Epithelial cell of esophagus (primary cell): Measurements from ENCODE around the gene NR2F2.
"Not testable (repeated sequence)": the region's sequence is repeated elsewhere in the genome, so short reads cannot be mapped to it uniquely, and the experiment has no call there.

ENCODE experiments used
- DNase-seq: peaks from one replicate; pipeline ENCODE4 v3.0.0; 2010; ENCODE audit warnings: low read depth
- H3K4me3 ChIP-seq: 2 replicates; pipeline ENCODE4 v1.5.1; 2011; ENCODE audit warnings: mild to moderate bottlenecking, low read length, control low read depth
- CTCF ChIP-seq: IDR thresholded peaks from 2 replicates; pipeline ENCODE4 v1.5.1; 2011; ENCODE audit warnings: low read depth, mild to moderate bottlenecking, low read length, control low read depth, inconsistent platforms; ENCODE audit not compliant: insufficient read depth; ENCODE audit errors: missing control alignments

Gene NR2F2

GRCh38 chr15:96369351-96369750, 38.9 kb downstream of the NR2F2 start:
- H3K4me3 ChIP-seq: no peak overlapping the region
- TF ChIP-seq CTCF: no peak
- DNase-seq: no peak

DNA sequence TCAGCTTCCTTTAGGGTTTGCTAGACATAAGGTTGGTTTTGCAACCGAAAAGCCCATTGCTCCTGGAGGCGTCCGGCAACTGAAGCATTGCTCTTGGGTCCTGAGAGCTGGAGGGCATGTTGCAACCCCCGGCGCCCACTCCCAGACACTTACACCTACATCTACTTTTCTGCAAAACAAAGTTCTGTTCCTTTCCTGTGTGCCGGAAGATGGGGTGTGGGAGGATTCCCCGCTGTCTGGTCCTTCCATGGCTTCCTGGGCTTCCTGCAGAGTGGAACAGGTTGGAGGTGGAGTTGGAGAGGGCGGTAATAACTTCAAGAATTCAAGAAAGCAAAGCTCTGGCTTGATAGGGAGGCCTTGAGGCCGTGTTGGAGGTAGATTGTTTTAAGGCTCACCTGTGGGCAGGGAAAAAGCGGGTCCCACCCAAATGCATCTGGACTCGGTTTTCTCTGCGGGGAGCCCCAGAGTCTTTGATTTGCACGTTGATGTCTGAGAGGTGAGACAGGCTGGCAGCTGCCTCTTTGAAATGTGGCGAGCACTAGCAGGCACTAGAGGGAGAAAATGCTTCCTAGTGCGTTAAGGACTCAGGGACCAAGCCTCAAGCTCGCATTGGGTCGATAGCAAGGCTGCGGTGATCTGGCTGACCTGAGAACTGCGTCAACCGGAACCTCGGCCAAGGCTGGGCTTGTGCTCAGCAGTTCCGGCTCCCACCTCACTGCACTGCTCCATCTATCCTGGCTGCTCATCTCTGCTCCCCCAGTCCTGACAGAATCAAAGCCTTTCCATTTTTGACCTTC, 39.5 kb downstream of the NR2F2 start:
- DNase-seq: no peak
- no peak overlapping the region for H3K4me3 ChIP-seq
- no peak for TF ChIP-seq CTCF

DNA sequence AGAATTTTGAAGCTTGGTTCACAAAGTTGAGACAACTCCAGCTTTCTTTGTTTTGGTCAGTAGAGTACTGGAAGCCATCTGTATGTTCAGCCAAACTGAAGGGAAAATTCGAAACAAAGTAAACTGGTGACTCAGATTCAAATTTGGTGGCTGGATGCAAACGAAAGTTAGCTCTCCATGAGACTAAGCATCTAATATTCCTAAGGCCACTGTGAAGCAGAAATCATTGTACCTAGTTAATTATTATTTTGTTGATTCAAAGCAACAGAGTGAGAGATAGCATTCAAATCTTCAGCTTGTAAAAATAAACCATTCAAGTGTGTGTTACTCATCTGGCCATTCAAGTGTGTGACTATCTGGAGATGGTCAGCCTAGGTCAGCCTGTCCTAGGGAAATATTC, 42.1 kb downstream of the NR2F2 start:
- no peak overlapping the region for H3K4me3 ChIP-seq
- DNase-seq: no peak
- no peak for TF ChIP-seq CTCF

DNA sequence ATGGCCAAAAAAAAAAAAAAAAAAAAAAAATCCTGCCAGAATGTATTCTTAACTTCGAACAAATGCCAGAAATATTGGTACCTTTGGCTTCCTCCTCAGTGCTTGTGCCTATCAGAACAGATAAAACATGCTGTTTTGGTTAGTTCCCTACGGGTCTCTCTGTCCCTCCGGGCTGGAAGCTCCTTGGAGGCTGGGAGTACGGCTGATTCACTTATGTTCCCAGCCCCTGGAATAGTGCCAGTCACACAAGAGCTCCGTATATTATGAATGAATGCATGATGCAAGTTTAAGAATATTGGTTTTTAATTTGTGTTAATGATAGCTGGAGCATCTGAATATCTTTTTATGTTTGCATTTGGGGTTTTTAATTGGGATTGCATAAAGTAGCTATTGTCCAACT, 44.0 kb downstream of the NR2F2 start:
- no peak for TF ChIP-seq CTCF
- DNase-seq: peak; percentile 64
- no peak overlapping the region for H3K4me3 ChIP-seq

DNA sequence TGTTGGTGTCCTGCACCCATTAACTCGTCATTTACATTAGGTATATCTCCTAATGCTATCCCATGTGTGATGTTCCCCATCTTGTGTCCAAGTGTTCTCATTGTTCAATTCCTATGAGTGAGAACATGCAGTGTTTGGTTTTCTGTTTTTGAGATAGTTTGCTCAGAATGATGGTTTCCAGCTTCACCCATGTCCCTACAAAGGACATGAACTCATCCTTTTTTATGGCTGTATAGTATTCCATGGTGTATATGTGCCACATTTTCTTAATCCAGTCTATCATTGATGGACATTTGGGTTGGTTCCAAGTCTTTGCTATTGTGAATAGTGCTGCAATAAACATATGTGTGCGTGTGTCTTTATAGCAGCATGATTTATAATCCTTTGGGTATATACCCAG, 49.1 kb downstream of the NR2F2 start:
- DNase-seq, H3K4me3 ChIP-seq: not testable (repeated sequence)

- DNase-seq: no peak
- no peak for TF ChIP-seq CTCF
- H3K4me3 ChIP-seq: no peak overlapping the region
Measured at GRCh38 chr15:96381463-96381862, 51.0 kb downstream of the NR2F2 start.

DNA sequence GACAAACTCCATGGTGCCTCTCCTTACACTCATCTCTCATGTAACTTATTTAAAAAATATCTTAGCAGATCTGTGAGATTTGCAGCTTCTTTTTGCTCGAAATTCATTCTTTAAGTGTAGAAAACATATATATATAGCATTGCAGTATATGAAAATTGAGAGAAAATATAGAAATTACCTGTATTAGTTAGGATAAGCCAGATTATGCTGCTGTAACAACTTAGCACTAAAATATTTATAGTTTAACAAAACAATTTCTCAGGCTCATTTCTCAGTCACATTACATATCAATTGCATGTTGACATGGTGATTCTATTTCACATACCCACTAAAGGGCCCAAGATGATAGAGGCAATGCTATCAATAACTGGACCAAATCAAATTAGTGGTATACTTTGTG, 54.7 kb downstream of the NR2F2 start:
- no peak for DNase-seq
- TF ChIP-seq CTCF: no peak
- no peak overlapping the region for H3K4me3 ChIP-seq
